Measurements from ENCODE around the gene NQO2.
"Not testable (repeated sequence)": the region's sequence is repeated elsewhere in the genome, so short reads cannot be mapped to it uniquely, and the experiment has no call there.

NQO2 gene

GRCh38 chr6:3045777-3046176, 46.1 kb downstream of the NQO2 start:
- Histone ChIP-seq H3K27me3 (no peaks in the 10 kb centered on the region), H3K27ac (no peak overlapping the region), H3K36me3 (no peaks in the 10 kb centered on the region), H3K4me3 (no peak overlapping the region), H3K9me3 (no peaks in the 10 kb centered on the region), H3K4me1 (no peaks in the 10 kb centered on the region)
- intact Hi-C loops (cut with DNase I; ENCODE audit: low total_unique reads), result no loop called here
- no peak for TF ChIP-seq CTCF (IDR thresholded peaks at IDR 0.05)
- DNase-seq, result no peak

DNA sequence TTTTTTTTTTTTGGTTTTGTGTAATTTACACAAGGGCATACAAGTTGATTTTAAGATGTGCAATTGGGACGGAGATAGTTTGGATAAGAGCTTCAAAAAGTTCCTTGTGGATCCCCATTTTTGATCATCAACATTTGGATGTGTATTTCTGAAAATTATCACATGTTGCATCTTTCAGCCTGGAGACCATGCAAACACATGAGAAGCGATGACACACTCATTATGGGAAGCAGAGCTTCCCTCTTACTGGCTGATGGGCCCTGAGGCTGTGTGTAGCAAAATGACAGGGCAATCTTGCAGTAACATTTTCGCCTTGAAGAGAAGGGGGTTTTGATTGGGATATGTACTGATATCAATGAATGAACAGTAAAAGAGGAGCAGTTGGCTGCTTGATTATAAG, 46.6 kb downstream of the NQO2 start:
- no peaks in the 10 kb centered on the region for H3K9me3 ChIP-seq
- no peak overlapping the region for H3K4me3 ChIP-seq
- no peaks in the 10 kb centered on the region for H3K4me1 ChIP-seq
- no peaks in the 10 kb centered on the region for H3K36me3 ChIP-seq
- no peak overlapping the region for H3K27ac ChIP-seq
- TF ChIP-seq CTCF (IDR thresholded peaks at IDR 0.05), result no peak
- H3K27me3 ChIP-seq, result no peaks in the 10 kb centered on the region
- intact Hi-C loops (cut with DNase I; ENCODE audit: low total_unique reads), result no loop called here
- DNase-seq, result no peak

DNA sequence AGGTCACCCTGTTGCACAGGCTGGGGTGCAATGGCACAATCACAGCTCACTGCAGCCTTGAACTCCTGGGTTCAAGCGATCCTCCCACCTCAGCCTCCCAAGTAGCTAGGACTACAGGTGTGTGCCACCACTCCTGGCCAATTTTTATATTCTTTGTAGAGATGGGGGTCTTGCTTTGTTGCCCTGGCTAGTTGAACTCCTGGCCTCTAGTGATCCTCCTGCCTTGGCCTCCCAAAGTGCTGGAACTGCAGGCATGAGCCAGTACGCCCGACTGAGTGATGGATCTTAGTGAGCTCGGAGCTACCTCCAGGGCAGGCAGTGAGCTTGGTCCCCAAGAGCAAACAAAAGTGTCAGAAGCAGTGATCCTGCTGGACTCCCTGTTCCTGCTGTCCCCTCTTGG, 48.3 kb downstream of the NQO2 start:
- H3K4me1 ChIP-seq; H3K9me3 ChIP-seq; H3K36me3 ChIP-seq; H3K27me3 ChIP-seq; H3K4me3 ChIP-seq; intact Hi-C loops (cut with DNase I; ENCODE audit: low total_unique reads); H3K27ac ChIP-seq; DNase-seq: not testable (repeated sequence)

DNA sequence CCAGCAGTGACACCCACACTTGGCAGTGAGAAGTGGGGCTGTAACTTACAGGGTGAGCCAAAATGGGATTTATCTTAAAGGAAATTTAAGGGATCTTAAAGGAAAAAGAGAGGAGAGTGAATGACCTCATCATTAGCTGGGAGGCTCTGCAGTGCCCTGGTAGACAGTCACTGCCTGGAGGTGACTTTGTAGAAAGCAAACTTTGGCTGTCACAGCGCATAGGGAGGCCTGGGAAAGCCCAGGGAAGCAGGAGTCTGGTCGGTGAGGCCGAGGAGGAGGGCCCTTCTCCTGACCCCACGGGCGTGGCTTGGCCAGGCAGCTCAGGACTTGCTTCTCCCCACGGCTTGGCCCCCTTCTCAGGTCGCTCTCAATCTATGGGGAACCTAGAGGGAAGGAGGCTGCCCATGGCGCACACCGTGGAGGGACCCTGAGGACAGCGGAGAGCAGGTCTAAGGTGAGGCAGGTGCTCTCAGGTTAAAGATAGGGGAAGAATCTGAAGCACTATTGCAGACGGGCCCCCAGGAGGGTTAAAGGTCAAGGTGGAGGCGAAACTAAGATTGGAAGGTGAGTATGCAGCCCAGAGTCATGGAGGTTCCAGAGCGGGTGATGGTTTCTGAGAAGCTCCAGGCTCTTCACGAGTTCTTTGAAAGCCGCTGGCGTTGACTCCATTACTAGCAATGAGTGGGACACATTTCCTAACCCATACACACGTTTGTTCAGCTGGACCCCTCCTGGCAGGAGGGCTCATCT, 53.0 kb downstream of the NQO2 start:
- TF ChIP-seq CTCF (IDR thresholded peaks at IDR 0.05), result no peak
- H3K27ac ChIP-seq, result no peak overlapping the region
- no peaks in the 10 kb centered on the region for H3K27me3 ChIP-seq
- DNase-seq, result no peak
- peaks cover 0 to 23% (median 10%) of the 10 kb centered on the region in 4 donors for H3K4me1 ChIP-seq
- no peaks in the 10 kb centered on the region for H3K9me3 ChIP-seq
- intact Hi-C loops (cut with DNase I; ENCODE audit: low total_unique reads), result no loop called here
- H3K36me3 ChIP-seq, result no peaks in the 10 kb centered on the region
- H3K4me3 ChIP-seq, result no peak overlapping the region

DNA sequence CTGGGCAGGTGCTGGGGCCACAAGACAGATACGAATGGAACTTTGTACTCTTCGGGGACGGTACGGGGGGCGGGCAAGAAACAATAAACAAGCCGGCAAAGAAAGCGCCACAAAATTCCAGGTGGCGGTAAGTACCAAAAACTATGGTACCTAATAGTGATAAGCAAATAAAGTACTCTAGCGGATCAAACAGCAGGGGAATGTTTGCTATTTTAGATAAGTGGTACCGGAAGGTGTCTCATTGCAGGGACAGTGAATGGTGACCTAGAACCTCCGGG, 53.5 kb downstream of the NQO2 start:
- no peak for TF ChIP-seq CTCF (IDR thresholded peaks at IDR 0.05)
- no peaks in the 10 kb centered on the region for H3K27me3 ChIP-seq
- peaks cover 0 to 23% (median 10%) of the 10 kb centered on the region in 4 donors for H3K4me1 ChIP-seq
- DNase-seq, result no peak
- H3K4me3 ChIP-seq, result peak overlapping the region; percentile 47 to 57
- H3K36me3 ChIP-seq, result no peaks in the 10 kb centered on the region
- intact Hi-C loops (cut with DNase I; ENCODE audit: low total_unique reads), result no loop called here
- peak overlapping the region; percentile 54 to 66 for H3K27ac ChIP-seq
- no peaks in the 10 kb centered on the region for H3K9me3 ChIP-seq

- peaks cover 0 to 23% (median 10%) of the 10 kb centered on the region in 4 donors for H3K4me1 ChIP-seq
- peak; percentile 71 to 83 for DNase-seq
- not testable (repeated sequence) for H3K27me3 ChIP-seq, H3K9me3 ChIP-seq, H3K36me3 ChIP-seq
- H3K27ac ChIP-seq, result peak overlapping the region in 1 of 2 donors; percentile 66
- peak overlapping the region; percentile 47 to 57 for H3K4me3 ChIP-seq
- intact Hi-C loops (cut with DNase I; ENCODE audit: low total_unique reads), result loop anchor here (2.0 kb wide), 1 partner anchor 56 kb away; the partner anchor contains the start of gene NQO2
These were observed 54.8 kb downstream of the NQO2 start for GRCh38 chr6:3054229-3055157.

- intact Hi-C loops (cut with DNase I; ENCODE audit: low total_unique reads), result loop anchor here (2.0 kb wide), 1 partner anchor 56 kb away; the partner anchor contains the start of gene NQO2
- H3K4me1 ChIP-seq, result peaks cover 0 to 23% (median 10%) of the 10 kb centered on the region in 4 donors
- H3K36me3 ChIP-seq, H3K27me3 ChIP-seq, DNase-seq, H3K4me3 ChIP-seq, H3K9me3 ChIP-seq: not testable (repeated sequence)
- peak overlapping the region; percentile 18 to 66 for H3K27ac ChIP-seq
These were observed 55.4 kb downstream of the NQO2 start for GRCh38 chr6:3055158-3055499.

Measured in tibial artery (tissue), 4 donors.